ENCODE results near the gene PRIM1.
"Not testable (repeated sequence)": the region's sequence is repeated elsewhere in the genome, so short reads cannot be mapped to it uniquely, and the experiment has no call there.

PRIM1 gene

DNA sequence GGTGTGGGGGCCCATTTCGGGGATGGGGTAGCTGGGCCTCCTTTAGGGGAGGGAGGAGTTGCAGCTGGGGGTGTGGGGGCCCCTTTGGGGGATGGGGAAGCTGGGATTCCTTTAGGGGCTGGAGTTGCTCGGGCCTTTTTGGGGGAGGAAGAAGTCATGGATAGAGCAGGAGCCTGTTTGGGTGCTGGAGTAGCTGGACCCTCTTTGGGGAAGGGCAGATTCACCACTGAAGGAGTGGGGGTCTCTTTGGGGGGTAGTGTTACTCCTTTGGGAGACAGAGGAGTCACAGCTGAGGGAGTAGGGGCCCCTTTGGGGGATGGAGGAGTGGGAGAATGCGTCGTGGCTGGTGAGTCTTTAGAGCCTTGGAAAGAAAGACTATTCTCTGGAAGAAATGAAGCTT is 33.5 kb downstream of the PRIM1 start:
- H3K27me3 Mint-ChIP-seq: no peaks in the 10 kb centered on the region
- H3K4me1 Mint-ChIP-seq: peaks cover 66% of the 10 kb centered on the region
- no peak overlapping the region for H3K4me3 Mint-ChIP-seq
- H3K27ac Mint-ChIP-seq: peak overlapping the region; percentile 43
- peaks cover 81% of the 10 kb centered on the region for H3K36me3 Mint-ChIP-seq
- no peaks in the 10 kb centered on the region for H3K9me3 Mint-ChIP-seq
- DNase-seq: no peak
- CTCF ChIA-PET: interaction anchor here (1.0 kb wide), 1 partner anchor 30 kb away, joined by 3 read pairs; no protein-coding TSS in a partner anchor

DNA sequence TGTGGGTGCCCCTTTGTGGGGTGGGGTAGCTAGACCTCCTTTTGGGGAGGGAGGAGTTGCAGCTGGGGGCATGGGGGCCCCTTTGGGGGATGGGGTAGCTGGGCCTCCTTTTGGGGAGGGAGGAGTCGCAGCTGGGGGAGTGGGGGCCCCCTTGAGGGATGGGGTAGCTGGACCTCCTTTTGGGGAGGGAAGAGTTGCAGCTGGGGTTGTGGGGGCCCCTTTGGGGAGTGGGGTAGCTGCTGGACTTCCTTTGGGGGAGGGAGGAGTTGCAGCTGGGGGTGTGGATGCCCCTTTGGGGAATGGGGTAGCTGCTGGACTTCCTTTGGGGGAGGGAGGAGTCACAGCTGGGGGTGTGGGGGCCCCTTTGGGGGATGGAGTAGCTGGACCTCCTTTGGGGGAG is 34.0 kb downstream of the PRIM1 start:
- CTCF ChIA-PET: no interaction called here
- no peak overlapping the region for H3K4me3 Mint-ChIP-seq
- no peak for DNase-seq

DNA sequence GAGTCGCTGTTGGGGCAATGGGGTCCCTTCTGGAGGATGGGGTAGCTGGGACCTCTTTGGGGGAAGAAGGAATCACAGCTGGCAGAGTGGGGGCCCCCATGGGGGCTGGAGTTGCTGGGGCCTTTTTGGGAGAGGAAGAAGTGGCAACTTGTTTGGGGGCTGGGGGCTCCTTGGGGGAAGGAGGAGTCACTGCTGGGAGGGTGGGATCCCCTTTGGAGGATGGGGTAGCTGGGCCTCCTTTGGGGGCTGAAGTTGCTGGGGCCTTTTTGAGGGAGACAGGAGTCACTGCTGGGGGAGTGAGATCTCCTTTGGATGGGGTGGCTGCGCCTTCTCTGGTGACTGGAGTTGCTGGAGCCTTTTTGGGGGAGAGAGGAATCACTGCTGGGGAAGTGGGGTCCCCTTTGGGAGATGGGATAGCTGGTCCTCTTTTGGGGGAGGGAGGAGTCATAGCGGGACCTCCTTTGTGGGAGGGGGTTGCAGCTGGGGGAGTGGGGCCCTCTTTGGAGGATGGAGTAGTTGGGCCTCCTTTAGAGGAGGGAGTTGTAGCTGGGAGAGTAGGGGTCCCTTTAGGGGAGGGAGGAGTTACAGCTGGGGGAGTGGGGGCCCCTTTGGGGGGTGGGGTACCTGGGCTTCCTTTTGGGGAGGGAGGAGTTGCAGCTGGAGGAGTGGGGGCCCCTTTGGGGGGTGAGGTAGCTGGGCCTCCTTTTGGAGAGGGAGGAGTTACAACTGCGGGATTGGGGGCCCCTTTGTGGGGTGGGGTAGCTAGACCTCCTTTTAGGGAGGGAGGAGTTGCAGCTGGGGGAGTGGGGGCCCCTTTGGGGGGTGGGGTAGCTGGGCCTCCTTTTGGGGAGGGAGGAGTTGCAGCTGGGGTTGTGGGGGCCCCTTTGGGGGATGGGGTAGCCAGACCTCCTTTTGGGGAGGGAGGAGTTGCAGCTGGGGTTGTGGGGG is 34.9 kb downstream of the PRIM1 start:
- no peak overlapping the region for H3K27ac Mint-ChIP-seq
- H3K4me3 Mint-ChIP-seq: no peak overlapping the region
- H3K27me3 Mint-ChIP-seq: no peaks in the 10 kb centered on the region
- CTCF ChIA-PET: no interaction called here
- no peaks in the 10 kb centered on the region for H3K9me3 Mint-ChIP-seq
- H3K36me3 Mint-ChIP-seq: peaks cover 81% of the 10 kb centered on the region
- H3K4me1 Mint-ChIP-seq: peaks cover 52% of the 10 kb centered on the region
- DNase-seq: no peak

More for the DNA sequence above, 34.0 kb downstream of the PRIM1 start:
- Mint-ChIP-seq H3K27ac (no peak overlapping the region), H3K9me3 (no peaks in the 10 kb centered on the region), H3K4me1 (peaks cover 61% of the 10 kb centered on the region), H3K27me3 (no peaks in the 10 kb centered on the region), H3K36me3 (peaks cover 81% of the 10 kb centered on the region)

DNA sequence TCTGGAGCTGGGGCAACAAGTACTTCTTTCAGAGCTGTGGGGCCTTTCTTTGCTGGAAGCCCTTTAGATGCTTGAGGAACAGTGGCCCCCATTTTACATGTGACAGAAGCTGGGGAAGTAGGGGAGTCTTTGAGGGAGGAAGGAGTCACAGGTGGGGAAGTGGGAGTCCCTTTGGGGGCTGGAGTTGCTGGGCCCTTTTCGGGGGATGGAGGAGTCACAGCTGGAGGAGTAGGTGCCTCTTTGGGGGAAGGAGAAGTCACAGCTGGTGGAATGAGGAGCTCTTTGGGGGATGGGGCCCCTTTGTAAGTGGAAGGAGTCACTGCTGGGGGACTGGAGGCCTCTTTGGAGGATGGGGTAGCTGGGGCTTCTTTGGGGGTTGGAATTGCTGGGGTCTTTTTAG is 35.7 kb downstream of the PRIM1 start:
- no peak for DNase-seq
- Mint-ChIP-seq H3K36me3 (peaks cover 79% of the 10 kb centered on the region), H3K4me1 (peaks cover 45% of the 10 kb centered on the region), H3K4me3 (no peak overlapping the region), H3K27ac (peak overlapping the region; percentile 11), H3K9me3 (no peaks in the 10 kb centered on the region), H3K27me3 (no peaks in the 10 kb centered on the region)
- CTCF ChIA-PET: no interaction called here

- Mint-ChIP-seq H3K9me3 (no peaks in the 10 kb centered on the region), H3K4me1 (peaks cover 38% of the 10 kb centered on the region), H3K4me3 (no peak overlapping the region), H3K27me3 (no peaks in the 10 kb centered on the region), H3K27ac (peak overlapping the region; percentile 11), H3K36me3 (peaks cover 77% of the 10 kb centered on the region)
- no peak for DNase-seq
- CTCF ChIA-PET: no interaction called here
Measured at GRCh38 chr12:56715798-56716197, 36.3 kb downstream of the PRIM1 start.

GRCh38 chr12:56714431-56714929 is 37.6 kb downstream of the PRIM1 start:
- peak overlapping the region; percentile 52 for H3K27ac Mint-ChIP-seq

DNA sequence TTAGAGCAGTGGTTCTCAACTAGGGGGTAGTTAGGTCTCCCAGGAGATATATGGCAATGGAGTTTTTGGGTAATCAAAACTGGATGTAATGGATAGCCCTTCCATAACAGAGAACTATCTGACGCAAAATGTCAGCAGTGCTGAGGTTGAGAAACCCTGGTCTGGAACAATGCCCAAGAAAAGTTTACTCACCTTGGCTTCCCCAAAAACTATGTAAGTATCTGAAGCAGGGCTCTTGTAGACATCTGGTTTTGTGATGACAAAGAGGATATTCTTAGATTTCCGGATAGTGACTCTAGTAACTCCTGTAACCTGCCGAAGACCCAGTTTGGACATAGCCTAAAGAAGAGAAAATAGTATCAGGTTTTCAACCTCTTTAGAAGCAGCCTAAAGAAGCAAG is 38.8 kb downstream of the PRIM1 start:
- DNase-seq: no peak
- no peaks in the 10 kb centered on the region for H3K9me3 Mint-ChIP-seq
- H3K4me3 Mint-ChIP-seq: no peak overlapping the region
- CTCF ChIA-PET: no interaction called here
- H3K27ac Mint-ChIP-seq: no peak overlapping the region
- H3K36me3 Mint-ChIP-seq: peaks cover 56% of the 10 kb centered on the region
- no peaks in the 10 kb centered on the region for H3K27me3 Mint-ChIP-seq
- peaks cover 15% of the 10 kb centered on the region for H3K4me1 Mint-ChIP-seq

More at GRCh38 chr12:56714431-56714929, 37.6 kb downstream of the PRIM1 start:
- no peaks in the 10 kb centered on the region for H3K9me3 Mint-ChIP-seq
- H3K36me3 Mint-ChIP-seq: peaks cover 64% of the 10 kb centered on the region
- H3K4me3 Mint-ChIP-seq: no peak overlapping the region
- H3K4me1 Mint-ChIP-seq: peaks cover 25% of the 10 kb centered on the region
- no peaks in the 10 kb centered on the region for H3K27me3 Mint-ChIP-seq
- CTCF ChIA-PET: no interaction called here
- DNase-seq: no peak

GRCh38 chr12:56709759-56710376 is 42.3 kb downstream of the PRIM1 start:
- peaks cover 7% of the 10 kb centered on the region for H3K27me3 Mint-ChIP-seq
- H3K27ac Mint-ChIP-seq: peak overlapping the region; percentile 24
- no peak overlapping the region for H3K4me3 Mint-ChIP-seq
- H3K4me1 Mint-ChIP-seq: no peaks in the 10 kb centered on the region
- CTCF ChIA-PET: interaction anchor here (1.3 kb wide), 1 partner anchor 12 kb away, joined by 3 read pairs; no protein-coding TSS in a partner anchor
- peaks cover 36% of the 10 kb centered on the region for H3K36me3 Mint-ChIP-seq
- H3K9me3 Mint-ChIP-seq: no peaks in the 10 kb centered on the region
- DNase-seq: no peak

DNA sequence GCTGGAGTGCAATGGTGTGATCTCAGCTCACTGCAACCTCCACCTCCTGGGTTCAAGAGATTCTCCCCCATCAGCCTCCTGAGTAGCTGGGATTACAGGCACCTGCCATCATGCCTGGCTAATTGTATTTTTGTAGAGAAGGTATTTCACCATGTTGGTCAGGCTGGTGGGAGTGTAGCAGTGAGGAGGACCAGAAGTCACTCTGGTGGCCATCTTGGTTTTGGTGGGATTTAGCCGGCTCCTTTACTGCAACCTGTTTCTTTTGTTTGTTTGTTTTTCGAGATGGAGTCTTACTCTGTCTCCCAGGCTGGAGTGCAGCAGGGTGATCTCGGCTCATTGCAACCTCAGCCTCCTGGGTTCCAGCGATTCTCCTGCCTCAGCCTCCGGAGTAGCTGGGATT is 47.6 kb downstream of the PRIM1 start:
- H3K27ac Mint-ChIP-seq, H3K4me3 Mint-ChIP-seq, H3K9me3 Mint-ChIP-seq, CTCF ChIA-PET, DNase-seq, H3K4me1 Mint-ChIP-seq, H3K36me3 Mint-ChIP-seq: not testable (repeated sequence)
- H3K27me3 Mint-ChIP-seq: peaks cover 20% of the 10 kb centered on the region

DNA sequence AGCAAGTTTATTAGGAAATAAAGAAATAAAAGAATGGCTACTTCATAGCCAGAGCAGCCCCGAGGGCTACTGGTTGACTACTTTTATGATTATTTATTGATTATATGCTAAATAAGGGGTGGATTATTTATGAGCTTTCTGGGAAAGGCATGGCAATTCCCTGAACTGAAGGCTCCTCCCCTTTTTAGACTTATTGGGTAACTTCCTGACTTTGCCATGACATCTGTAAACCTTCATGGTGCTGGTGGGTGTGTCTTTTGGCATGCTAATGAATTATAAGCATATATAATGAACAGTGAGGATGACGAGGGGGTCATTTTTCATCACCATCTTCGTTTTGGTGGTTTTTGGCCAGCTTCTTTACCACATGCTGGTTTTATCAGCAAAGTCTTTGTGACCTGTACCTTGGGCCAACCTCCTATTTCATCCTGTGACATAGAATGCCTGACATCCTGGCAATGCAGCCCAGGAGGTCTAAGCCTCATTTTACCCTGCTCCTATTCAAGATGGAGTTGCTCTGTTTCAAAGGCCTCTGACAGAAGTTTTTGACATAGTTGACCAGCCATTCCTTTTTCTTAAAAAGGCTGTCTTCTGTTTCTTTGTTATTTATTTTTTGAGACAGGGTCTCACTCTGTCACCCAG is 53.0 kb downstream of the PRIM1 start:
- no peaks in the 10 kb centered on the region for H3K9me3 Mint-ChIP-seq
- H3K36me3 Mint-ChIP-seq: no peaks in the 10 kb centered on the region
- H3K4me1 Mint-ChIP-seq: peaks cover 10% of the 10 kb centered on the region
- H3K27me3 Mint-ChIP-seq: peaks cover 13% of the 10 kb centered on the region
- CTCF ChIA-PET: no interaction called here
- no peak for DNase-seq
- H3K27ac Mint-ChIP-seq: no peak overlapping the region
- H3K4me3 Mint-ChIP-seq: no peak overlapping the region

DNA sequence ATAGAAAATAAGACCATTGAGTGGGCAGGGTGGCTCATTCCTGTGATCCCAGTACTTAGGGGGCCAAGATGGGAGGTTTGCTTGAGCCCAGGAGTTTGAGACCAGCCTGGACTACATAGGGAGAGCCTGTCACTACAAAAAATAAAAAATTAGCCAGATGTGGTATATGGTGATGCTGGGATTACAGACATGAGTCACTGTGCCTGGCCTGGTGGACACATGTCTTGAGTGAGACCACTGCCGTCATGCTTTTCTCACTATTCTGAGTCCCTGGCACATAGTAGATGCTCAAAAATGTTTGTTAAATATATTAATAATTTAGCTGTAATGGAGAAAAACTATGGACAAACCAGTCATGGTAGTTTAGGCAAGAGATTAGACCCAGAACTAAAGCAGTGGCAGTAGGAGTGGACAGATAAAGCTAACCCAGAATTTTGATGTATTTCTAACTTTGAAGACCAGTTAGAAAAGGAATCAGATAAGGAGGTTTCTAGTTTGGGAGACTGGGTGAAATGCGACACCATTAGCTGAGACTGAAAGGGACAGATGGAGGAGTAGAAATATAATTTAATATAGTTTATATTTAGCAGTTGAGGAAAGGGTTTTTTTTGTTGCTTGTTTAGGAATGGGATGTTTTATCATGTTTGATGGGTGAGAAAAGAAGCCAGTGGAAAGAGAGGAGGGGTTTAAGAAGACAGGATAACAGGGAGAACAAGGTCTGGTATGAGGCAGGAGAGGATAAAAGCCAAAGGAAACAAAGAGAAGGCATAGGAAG is 56.6 kb downstream of the PRIM1 start:
- Mint-ChIP-seq H3K4me1 (peaks cover 6% of the 10 kb centered on the region), H3K4me3 (no peak overlapping the region), H3K9me3 (no peaks in the 10 kb centered on the region), H3K36me3 (no peaks in the 10 kb centered on the region), H3K27me3 (peaks cover 7% of the 10 kb centered on the region), H3K27ac (no peak overlapping the region)
- DNase-seq: no peak
- CTCF ChIA-PET: no interaction called here

GRCh38 chr12:56694161-56694560 is 58.0 kb downstream of the PRIM1 start:
- H3K36me3 Mint-ChIP-seq: no peaks in the 10 kb centered on the region
- DNase-seq: no peak
- no peak overlapping the region for H3K4me3 Mint-ChIP-seq
- no peaks in the 10 kb centered on the region for H3K9me3 Mint-ChIP-seq
- CTCF ChIA-PET: interaction anchor here (0.6 to 0.7 kb wide), 2 partner anchors 36 to 61 kb away, joined by 3 read pairs; no protein-coding TSS in a partner anchor
- peaks cover 5% of the 10 kb centered on the region for H3K27me3 Mint-ChIP-seq
- H3K4me1 Mint-ChIP-seq: peaks cover 6% of the 10 kb centered on the region
- no peak overlapping the region for H3K27ac Mint-ChIP-seq

DNA sequence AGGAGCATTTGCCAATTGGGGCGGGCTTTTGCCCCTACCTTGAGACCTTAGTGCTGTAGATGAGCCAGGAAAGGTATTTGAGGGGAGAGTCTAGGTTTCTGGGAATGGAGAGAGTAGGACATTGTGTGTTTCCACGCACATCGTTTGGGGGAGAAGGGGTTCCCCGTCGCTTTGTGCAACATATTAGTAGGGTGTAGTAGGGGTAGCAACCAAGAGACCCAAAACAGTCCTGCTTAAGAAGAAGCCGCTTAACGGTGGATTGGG is 63.3 kb downstream of the PRIM1 start:
- no peaks in the 10 kb centered on the region for H3K9me3 Mint-ChIP-seq
- peak overlapping the region; percentile 100 for H3K4me3 Mint-ChIP-seq
- H3K27me3 Mint-ChIP-seq: no peaks in the 10 kb centered on the region
- DNase-seq: no peak
- H3K4me1 Mint-ChIP-seq: peaks cover 34% of the 10 kb centered on the region
- peak overlapping the region; percentile 100 for H3K27ac Mint-ChIP-seq
- CTCF ChIA-PET: interaction anchor here (0.9 to 3.2 kb wide), 5 partner anchors 30 to 405 kb away, joined by 3 to 12 read pairs (median 4); no protein-coding TSS in a partner anchor
- H3K36me3 Mint-ChIP-seq: peaks cover 32% of the 10 kb centered on the region
